Tongue (tissue), 2 donors: ENCODE data around the gene LRIG1. TPM values are rescaled to one million over a fixed set of nuclear protein-coding genes. Genes with fewer than 3 reads are reported as not detected.

ENCODE experiments used
- DNase-seq: peaks from one replicate; pipeline ENCODE4 v3.0.0-alpha.2; 2015
- total RNA-seq: library from RNA; depleted of rRNA; stranded (reverse); fragments of >200 nt; gene quantifications from one replicate; pipeline ENCODE4 v1.2.3, GENCODE V29; 2014

The LRIG1 gene
- total RNA-seq, result 195 TPM

- DNase-seq, result peak; percentile 100
These were observed at the start of gene LRIG1 for GRCh38 chr3:66500576-66501482. TSS of gene LRIG1 (minus strand) at chr3:66501022. CDS start at chr3:66500407, 615 bp downstream.

GRCh38 chr3:66544619-66545429 lies 44.0 kb upstream of the LRIG1 start:
- no peak for DNase-seq

GRCh38 chr3:66542153-66542552 lies 41.3 kb upstream of the LRIG1 start:
- no peak for DNase-seq

GRCh38 chr3:66539466-66539989 lies 38.7 kb upstream of the LRIG1 start:
- no peak for DNase-seq

GRCh38 chr3:66538390-66538789 lies 37.6 kb upstream of the LRIG1 start:
- no peak for DNase-seq

- DNase-seq, result no peak
These were observed 36.9 kb upstream of the LRIG1 start for GRCh38 chr3:66537735-66538134.

- DNase-seq, result no peak
These were observed 36.0 kb upstream of the LRIG1 start for GRCh38 chr3:66536791-66537190.

GRCh38 chr3:66534304-66534845 lies 33.6 kb upstream of the LRIG1 start:
- DNase-seq, result no peak

- DNase-seq, result no peak
These were observed 31.8 kb upstream of the LRIG1 start for GRCh38 chr3:66532613-66533012.

GRCh38 chr3:66532160-66532587 lies 31.4 kb upstream of the LRIG1 start:
- no peak for DNase-seq

GRCh38 chr3:66531256-66531655 lies 30.4 kb upstream of the LRIG1 start:
- no peak for DNase-seq

GRCh38 chr3:66527246-66527645 lies 26.4 kb upstream of the LRIG1 start:
- DNase-seq, result no peak

- no peak for DNase-seq
These were observed 24.9 kb upstream of the LRIG1 start for GRCh38 chr3:66525771-66526170.

- no peak for DNase-seq
These were observed 19.9 kb upstream of the LRIG1 start for GRCh38 chr3:66520724-66521123.

GRCh38 chr3:66518644-66519043 lies 17.8 kb upstream of the LRIG1 start:
- DNase-seq, result no peak

GRCh38 chr3:66518126-66518525 lies 17.3 kb upstream of the LRIG1 start:
- DNase-seq, result no peak

GRCh38 chr3:66517241-66517640 lies 16.4 kb upstream of the LRIG1 start:
- DNase-seq, result no peak

GRCh38 chr3:66508461-66508860 lies 7.6 kb upstream of the LRIG1 start:
- no peak for DNase-seq

GRCh38 chr3:66507423-66508260 lies 6.8 kb upstream of the LRIG1 start:
- peak; percentile 44 for DNase-seq

- DNase-seq, result no peak
These were observed 5.3 kb upstream of the LRIG1 start for GRCh38 chr3:66506154-66506553.

GRCh38 chr3:66504850-66505641 lies 4.2 kb upstream of the LRIG1 start:
- DNase-seq, result peak; percentile 57
